Activated T-cell treated with anti-CD3 and anti-CD28 coated beads, Interleukin-2, amount 50 U/mL, for 48 hours (primary cell): Measurements from ENCODE around the gene THPO.
A peak's percentile ranks its signal among the peaks of the same experiment; 100 is the strongest.

Experiments
- DNase-seq, 2 experiments: peaks; one replicate each; pipeline ENCODE4 v3.0.0-alpha.2; 2020

The THPO gene

DNA sequence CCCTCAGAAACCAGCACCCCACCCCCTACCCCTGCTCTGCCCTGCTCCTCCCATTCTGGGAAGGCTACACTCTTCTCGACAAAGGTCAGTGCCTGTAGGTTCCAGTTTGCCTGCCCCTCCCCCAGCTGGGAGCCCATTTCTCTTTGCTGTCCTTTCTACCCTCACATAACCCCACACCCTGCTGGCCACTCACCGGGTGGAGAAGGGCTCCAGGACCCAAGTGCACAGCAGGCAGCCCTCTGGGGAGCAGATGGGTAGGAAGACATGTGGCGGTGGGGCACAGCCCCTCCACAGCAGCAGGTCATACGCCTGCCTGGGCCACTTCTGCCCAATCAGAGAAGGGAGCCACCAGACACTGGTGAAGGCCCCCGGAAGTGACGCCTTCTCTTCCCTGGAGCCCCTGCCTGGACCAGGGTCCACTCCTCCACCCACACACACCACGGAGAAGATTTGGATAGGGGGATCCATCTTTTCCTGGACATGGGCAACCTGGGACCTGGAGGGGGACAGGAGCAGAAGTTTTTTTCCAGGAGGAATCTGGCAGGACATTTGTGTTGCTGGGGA, at the start of gene THPO:
Gene THPO, minus strand, starts transcription at position 326 of the 564 bp plus-strand sequence. CDS start 1,948 bp downstream, outside the sequence.
- no peak for DNase-seq

DNA sequence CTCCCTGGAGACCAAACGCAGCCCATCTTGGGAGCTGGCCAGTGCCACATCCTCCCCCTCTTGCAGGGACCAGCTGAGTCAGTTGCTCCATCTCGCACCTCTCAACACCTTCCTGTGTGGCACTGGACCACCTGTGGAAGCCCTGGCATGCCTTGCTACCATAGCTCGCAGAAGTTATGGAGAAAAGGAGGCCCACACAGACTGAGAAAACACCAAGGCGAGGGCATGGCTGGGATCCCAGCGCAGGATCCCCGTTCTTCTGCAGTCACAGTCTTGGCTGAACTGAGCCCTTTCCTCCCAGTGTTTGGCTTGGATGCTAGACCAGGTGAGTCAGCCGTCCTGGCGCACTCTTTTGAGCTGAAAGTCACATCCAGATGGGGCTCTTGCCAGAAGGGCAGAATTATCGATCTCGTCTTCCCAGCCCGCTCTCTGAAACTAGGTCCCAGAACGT, 48.7 kb upstream of the THPO start:
- DNase-seq: no peak

DNA sequence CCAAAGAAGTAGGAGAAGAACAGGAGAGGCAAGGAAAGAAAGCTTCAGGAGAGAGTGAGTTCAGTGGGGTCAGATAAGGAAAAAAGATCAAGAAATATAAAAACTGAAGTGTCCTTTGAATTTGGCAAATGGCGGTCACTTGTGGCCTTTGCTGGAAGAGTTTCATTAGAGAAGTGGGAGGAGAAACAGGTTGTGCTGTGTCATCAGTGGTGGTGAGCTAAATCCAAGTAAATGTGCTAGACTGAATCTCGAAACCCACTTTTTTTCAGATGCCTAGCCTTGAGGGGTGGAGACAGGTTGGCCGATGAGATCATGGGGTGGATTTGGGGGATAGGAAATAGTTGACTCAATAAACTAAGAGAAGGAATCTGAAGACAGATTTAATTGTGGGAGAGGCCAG, 45.6 kb upstream of the THPO start:
- no peak for DNase-seq

DNA sequence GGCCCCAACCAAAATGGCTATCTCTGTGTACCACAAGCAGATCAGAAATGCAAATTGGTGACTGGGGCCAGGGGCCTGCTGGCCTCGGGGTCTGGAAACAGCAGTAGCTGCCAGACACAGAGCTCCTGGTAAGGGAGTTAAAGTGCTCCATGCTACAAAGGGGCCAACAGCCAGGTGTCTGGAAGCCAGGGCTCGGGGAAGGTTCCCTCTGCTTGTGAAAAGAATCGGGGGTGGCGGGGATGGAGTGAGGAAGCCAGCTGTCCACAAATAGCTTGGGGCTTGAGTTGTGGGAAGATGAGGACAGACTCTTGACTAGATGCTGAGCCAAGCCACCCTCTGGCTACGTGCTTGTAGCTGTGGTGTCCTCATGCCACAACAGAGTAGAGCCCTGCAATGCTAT, 41.2 kb upstream of the THPO start:
- DNase-seq: no peak

DNA sequence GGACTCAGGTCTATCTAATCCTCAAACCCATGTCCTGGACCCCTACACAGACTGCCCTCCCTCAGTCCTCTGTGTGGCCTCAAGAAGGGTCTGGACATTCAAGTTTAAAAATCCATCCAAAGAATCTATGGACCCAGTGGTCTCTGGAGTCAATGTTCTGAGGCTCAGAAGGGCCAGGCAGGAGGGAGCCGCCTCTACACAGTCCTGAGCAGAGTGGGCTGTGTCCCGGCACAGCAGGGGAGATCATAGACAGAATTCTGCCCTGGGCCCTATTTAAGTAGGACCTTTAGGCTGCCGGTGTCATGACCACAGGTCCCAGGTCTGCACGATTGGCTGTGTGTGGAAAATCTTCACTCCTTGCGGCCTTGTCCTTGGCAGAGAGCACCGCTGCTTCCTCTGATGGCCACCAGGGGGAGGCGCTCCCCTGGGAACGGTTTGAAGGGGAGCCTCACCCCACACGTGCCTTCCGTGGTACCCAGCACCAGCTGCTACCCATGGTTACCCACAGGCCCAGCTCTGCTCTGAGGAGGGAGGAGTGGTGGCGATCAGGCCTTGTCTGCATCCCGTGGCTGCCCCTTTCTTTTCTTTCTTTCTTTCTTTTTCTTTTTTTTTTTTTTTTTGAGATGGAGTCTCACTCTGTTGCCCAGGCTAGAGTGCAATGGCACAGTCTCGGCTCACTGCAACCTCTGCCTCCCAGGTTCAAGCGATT, 39.8 kb upstream of the THPO start:
- peak; percentile 78 to 82 for DNase-seq

DNA sequence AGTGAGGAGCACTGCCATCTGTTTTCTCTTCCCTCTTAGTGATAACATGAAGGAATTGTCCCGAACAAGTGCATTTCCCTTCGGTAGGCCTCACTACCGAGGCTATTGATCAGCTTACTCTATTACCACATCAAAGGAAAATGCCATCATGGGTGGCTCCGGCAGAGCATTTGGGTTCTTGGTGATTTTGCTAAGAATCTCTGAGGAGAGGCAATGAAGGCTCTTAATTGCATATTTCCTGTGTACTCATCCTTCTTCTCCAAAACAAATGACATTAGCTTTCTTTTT, 37.1 kb upstream of the THPO start:
- no peak for DNase-seq

DNA sequence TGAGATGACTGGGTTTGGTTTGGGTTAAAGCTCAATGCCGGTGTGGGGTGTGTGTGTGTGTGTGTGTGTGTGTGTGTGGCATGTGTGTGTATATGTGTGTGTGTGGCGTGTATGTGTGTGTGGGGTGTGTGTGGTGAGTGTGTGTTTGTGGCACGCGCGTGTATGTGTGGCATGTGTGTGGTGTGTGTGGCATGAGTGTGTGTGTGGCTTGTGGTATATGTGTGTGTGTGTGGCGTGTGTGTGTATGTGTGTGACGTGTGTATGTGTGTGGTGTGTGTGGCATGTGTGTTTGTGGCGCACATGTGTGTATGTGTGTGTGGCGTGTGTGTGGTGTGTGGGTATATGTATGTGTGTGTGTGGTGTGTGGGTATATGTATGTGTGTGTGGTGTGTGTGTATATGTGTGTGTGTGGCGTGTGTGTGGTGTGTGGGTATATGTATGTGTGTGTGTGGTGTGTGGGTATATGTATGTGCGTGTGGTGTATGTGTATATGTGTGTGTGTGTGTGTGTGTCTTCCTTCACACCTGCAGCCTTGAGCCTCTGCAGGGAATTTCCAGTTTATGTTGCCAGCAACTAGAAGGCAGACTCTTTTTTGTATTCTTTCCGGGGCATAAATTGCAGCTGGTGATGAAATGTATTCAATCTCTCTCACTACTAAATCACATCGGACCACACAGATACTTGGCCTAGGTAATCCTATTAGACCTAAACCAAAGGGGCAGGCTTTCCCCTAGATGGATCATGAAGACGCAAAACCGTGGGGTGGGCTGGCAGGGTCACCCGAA, 36.6 kb upstream of the THPO start:
- no peak for DNase-seq

DNA sequence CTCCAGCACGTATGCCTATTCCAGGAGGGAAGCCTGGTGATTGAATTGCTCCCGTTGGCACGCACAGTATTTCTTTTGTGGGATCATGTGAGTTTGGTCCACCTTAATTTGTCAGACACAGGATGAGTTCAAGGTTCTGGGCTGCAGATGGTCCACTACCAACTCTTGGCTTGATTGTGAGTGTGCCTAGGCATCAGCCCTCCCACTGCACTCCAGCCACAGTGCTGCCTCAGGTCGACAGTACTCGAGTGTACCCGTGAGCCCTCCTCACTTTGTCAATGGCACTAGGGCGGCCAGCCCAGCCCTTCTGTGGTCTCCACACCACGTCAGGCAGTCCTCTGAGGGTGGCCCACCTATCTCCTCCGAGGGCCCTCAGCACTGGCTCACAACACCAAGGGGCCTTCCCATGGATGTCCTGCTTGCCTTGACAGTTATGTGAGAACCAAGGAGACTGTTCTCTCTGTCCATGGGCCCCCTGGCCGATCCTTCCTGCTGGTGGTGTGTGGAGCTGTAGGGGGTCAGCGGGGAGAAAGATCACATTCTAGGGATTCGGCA, 32.0 kb upstream of the THPO start:
- DNase-seq: no peak

DNA sequence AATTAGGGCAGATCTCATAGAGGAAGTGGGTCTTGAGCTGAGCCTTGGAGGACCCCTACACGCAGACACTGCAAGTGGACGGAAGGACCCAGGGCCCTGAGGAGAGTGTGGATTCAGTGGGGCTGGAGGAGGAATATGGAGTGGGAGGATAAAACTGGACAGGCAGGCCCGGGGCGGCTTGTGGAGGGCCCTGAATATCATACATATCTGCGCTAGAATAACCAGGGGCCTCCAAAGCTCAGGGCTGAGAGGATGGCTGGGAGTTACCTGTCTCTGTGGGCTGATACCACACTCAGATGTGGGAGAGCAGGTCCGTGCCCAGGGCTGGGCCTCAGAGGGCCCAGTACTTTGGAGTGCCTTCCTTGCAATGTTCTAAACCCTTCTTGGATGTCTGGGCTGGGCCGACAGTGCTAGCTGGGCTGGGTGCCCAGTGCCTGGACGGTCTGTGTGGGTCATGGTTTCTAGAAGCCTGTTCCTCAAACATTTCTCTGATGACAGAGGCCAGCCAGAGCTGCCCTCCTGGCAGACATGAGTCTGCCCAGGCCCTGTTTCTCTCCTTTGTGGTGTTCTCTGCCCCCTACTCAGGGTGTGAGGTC, 31.4 kb upstream of the THPO start:
- DNase-seq: no peak

DNA sequence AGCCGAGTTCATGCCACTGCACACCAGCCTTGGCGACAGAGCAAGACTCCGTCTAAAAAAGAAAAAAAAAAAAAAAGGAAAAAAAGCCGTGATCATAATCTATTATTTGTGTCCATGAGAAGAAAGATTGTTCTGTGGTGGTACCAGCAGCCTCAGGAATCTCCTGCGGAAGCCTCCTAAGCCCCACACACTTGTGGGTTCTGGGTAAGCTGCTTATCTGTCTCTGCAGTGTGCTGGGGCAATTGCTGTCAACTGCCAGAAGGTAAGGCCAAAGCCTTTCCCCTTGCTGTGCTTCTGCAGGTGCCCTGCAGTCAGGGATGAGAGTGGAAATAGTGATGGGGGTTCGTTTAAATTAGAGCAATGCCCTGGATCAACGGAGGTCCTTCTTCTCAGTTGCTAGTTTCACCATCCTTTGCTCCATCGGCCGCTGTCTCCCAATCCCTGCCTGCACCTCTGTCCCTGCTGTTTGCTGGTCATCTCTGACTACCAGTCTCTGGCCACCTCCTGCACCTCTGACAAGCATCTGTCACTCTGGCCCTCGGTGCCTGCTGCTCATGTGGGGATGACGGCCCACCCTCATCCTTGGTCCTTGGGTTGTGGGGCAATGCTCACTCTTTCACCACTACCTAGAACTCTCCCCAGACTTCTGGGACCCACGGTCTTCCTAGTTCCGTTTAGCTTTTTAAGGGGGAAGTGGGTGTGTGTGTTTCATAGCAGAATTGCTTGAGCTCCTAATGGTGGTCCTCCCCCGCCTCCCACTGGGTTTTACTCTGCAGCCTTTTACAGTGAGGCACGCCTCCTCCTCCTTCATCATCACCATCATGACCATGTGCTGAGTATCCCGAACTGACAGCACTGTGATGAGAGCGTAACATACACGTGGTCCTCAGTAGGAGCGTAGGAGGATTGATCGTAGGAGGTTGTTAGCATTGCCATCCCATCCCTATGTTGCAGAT, 27.3 kb upstream of the THPO start:
- no peak for DNase-seq

DNA sequence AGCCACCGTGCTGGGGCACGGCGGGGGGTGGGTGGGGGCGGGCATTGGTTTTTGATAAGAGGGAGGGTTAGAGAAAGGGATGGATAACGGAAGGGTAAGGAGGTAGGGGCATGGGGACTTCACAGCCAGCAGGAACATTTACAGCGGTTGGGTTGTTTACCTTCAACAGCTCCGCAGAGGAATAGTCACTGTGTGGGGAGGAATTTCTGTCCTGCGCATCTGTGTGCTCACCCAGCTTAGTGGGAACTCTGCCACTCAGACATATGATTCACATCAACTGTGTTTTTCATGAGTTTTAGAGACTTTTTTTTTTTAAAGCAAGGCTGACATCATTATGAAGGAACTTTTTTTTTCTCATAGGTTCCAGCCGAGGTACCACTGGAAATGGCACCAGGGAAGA, 21.4 kb upstream of the THPO start:
- no peak for DNase-seq

DNA sequence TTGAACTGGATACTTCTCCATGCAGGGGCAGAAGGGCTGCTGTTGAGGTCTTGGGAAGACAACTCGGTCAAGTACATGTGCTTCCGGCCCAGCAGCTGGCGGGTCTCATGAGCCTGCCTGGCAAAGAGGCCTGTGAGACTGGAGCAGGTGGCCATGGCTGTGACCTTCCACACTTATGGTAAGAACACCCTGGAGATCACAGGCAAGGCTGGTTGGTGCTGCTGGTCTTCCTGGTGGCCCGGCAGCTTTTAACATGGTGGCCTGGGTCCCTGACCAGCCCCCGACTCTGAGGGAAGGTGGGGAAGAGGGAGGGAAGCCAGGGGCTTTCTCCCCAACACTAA, 17.3 kb upstream of the THPO start:
- DNase-seq: no peak

DNA sequence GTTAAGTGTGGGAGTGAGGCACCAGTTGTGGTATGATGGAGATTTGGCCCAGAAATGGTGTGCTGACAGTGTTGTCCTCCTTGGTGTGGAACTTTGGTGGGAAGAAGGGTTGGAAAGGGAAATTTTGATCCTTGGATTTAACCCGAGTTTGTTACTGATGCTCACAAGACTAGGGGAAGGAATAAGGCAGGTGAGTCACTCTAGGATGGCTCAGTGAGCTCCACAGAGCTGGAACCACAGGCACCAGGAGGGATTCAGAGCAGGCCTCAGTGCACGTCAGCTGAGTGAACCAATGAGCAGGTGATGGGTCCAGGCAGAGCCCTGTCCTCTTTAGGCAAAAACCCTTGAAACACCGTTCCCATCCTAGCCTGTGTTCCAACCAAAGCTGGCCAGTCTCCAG, 13.3 kb upstream of the THPO start:
- DNase-seq: no peak

DNA sequence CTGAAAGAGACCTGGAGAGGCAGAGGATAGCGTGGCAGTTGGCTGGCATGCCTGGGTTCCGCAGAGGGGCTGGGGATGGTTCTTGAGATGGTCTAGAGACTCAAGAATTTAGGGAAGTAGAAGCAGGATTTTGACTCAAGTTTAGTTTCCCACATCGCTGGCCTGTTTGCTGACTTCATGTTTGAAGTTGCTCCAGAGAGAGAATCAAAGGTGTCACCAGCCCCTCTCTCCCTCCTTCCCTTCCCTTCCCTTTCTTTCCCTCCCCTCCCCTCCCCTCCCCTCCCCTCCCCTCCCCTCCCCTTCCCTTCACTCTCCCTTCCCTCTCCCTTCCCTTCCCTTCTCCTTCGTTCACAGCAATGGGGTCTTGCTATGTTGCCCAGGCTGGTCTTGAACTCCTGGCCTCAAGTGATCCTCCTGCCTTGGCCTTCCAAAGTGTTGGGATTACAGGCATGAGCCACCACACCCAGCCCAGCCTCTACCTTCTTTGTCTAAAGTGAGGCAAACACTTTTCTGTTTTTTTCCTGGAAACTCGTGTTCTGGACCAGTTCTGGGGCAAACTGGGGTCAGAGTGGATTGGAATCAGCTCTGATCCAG, 12.0 kb upstream of the THPO start:
- no peak for DNase-seq

DNA sequence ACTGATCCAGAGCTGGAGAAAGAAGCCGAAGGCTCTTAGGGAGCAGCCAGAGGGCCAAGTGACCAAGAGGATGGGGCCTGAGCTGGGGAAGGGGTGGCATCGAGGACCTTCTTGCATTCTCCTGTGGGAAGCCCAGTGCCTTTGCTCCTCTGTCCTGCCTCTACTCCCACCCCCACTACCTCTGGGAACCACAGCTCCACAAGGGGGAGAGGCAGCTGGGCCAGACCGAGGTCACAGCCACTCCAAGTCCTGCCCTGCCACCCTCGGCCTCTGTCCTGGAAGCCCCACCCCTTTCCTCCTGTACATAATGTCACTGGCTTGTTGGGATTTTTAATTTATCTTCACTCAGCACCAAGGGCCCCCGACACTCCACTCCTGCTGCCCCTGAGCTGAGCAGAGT, 11.4 kb upstream of the THPO start:
- DNase-seq: no peak

DNA sequence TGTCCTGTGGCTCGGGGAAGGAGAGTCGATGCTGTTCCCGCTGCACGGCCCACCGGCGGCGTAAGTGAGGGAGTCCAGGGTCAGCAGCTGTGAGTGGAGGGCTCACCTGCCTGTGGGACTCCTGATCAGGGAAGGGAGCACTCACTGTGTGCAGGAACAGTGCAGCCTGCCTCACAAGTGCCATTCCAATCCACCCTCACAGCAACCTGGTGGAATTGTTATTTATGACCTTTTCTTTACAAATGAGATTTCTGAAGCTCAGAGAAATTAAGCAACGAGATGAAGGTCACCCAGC, 10.9 kb upstream of the THPO start:
- DNase-seq: no peak

DNA sequence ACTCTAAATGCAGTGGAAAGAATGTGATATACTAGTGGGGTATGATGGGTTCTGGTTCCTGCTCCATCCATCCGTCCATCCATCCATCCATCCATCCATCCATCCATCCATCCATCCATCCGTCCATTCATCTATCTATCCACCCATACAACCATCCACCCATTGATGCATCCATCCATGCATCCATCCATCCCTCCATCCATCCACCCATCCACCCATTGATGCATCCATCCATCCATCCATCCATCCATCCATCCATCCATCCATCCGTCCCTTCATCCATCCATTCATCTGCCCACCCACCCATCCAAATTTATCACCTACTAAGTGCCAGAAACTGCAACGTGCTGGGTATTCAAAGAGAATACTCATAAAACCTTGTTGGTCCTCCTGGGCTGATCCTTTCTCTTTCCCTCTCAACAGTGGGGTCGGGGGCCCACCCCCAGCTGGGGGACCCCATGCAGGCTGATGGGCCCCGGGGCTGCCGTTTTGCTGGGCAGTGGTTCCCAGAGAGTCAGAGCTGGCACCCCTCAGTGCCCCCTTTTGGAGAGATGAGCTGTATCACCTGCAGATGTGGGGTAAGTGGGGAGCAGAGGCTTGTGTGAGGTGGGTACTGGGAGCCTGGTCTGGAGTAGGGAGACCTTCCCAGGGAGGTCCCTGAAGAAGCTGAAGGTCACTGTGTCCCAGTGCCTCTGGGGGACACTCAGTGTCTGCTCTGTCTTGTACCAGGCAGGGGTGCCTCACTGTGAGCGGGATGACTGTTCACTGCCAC, 10.3 kb upstream of the THPO start:
- no peak for DNase-seq

DNA sequence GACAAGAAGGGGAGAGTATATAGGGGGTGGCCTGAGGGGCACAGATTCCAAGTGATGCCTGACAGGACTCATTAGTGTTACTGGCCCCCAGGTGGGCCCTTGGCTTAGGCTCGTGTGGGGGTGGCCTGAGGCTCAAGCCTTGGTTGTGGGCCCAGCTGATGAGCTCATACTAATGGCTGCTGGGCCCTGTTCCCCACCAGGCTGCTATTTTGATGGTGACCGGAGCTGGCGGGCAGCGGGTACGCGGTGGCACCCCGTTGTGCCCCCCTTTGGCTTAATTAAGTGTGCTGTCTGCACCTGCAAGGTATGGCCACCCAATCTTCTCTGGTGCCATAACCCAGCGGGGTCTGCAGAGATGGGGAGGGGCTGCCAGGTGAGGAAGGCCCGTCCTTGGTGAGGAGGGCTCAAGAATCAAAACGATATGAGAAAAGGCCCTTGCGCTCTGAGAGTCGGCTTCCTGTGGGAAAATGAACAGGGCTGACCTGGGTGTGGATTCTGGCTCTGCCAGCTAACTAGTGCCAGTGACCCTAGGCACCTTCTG, 9.2 kb upstream of the THPO start:
- no peak for DNase-seq

DNA sequence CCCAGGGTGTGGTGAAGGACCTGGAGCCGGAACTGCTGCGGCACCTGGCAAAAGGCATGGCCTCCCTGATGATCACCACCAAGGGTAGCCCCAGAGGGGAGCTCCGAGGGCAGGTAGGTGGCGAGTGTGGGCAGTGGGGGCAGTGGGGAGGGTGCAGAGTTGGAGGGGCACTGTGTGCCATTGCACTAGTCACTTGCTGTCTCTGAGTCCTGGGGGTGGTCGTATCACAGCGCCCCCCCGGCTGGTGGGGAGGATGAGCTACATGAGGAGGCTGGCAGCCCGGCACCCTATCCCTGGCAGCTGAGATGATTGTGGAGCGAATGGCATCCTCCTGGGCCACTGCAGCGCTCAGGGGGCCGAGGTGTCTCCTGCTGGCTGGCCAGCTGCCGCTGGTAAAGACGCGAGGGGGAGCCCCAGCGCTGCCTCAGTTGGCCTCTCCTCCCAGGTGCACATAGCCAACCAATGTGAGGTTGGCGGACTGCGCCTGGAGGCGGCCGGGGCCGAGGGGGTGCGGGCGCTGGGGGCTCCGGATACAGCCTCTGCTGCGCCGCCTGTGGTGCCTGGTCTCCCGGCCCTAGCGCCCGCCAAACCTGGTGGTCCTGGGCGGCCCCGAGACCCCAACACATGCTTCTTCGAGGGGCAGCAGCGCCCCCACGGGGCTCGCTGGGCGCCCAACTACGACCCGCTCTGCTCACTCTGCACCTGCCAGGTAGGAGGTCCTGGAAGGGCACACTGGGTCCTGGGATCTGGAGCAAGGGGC, 8.2 kb upstream of the THPO start:
- DNase-seq: no peak

DNA sequence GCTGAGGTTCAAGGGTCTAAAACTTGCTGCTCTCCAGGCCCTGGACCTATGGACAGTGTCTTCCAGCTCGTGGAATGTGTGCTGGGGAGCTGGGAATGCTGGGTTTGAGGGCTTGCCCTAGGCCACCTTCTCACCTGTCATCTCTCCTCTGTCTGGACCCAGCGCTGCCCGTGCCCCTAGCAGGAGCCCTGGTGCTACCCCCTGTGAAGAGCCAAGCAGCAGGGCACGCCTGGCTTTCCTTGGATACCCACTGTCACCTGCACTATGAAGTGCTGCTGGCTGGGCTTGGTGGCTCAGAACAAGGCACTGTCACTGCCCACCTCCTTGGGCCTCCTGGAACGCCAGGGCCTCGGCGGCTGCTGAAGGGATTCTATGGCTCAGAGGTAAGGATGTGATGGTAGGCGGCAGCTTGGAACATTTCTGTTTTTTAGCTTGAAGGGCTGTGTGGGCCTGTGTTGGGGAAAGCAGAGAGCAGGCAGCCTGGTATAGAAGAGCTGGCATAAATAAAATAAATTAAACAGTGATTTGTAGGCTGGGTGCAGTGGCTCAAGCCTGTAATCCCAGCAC, 6.9 kb upstream of the THPO start:
- no peak for DNase-seq
